ENCODE results near the gene PRMT3. TPM values are rescaled to one million over a fixed set of nuclear protein-coding genes. Genes with fewer than 3 reads are reported as not detected.
"Not testable (repeated sequence)": the region's sequence is repeated elsewhere in the genome, so short reads cannot be mapped to it uniquely, and the experiment has no call there.

PRMT3 gene
- total RNA-seq, 2 donors from 2014 or later = 10.1 to 12.2 TPM

- H3K27me3 Mint-ChIP-seq = no peaks in the 10 kb centered on the region
- H3K4me3 Mint-ChIP-seq = no peak overlapping the region
- no peaks in the 10 kb centered on the region for H3K9me3 ChIP-seq (ENCODE audit: control insufficient read depth, low read length, poor library complexity, severe bottlenecking)
- peaks cover 2% of the 10 kb centered on the region for H3K36me3 Mint-ChIP-seq (ENCODE audit: low read depth)
- peaks cover 6% of the 10 kb centered on the region for H3K4me1 Mint-ChIP-seq
- no peak for ATAC-seq
- DNase-seq = no peak
- no peak overlapping the region for H3K27ac Mint-ChIP-seq
Measured at GRCh38 chr11:20451568-20451967, 64.1 kb downstream of the PRMT3 start.

DNA sequence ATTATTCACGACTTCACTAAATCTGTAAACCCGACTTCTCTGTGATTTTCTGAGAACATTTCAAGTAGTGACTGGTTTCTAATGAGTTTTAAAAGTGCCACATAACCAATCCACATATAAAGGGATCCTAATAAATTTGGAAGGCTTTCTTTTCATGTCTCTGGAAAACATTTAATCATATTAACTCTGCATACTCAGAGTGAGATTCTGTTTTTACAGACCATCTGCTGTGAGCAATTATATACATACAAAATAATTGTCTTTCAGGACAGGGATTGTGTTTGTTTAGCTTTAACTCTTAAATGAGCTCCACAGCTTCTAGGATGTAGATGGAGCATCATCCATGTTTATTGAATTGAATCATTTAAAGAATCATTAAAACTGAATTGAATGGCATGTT is 65.1 kb downstream of the PRMT3 start:
- Mint-ChIP-seq H3K27me3 (no peaks in the 10 kb centered on the region), H3K27ac (no peak overlapping the region), H3K4me3 (no peak overlapping the region), H3K36me3 (ENCODE audit: low read depth) (peaks cover 5% of the 10 kb centered on the region), H3K4me1 (peaks cover 6% of the 10 kb centered on the region)
- no peaks in the 10 kb centered on the region for H3K9me3 ChIP-seq (ENCODE audit: control insufficient read depth, low read length, poor library complexity, severe bottlenecking)
- ATAC-seq = no peak
- no peak for DNase-seq

DNA sequence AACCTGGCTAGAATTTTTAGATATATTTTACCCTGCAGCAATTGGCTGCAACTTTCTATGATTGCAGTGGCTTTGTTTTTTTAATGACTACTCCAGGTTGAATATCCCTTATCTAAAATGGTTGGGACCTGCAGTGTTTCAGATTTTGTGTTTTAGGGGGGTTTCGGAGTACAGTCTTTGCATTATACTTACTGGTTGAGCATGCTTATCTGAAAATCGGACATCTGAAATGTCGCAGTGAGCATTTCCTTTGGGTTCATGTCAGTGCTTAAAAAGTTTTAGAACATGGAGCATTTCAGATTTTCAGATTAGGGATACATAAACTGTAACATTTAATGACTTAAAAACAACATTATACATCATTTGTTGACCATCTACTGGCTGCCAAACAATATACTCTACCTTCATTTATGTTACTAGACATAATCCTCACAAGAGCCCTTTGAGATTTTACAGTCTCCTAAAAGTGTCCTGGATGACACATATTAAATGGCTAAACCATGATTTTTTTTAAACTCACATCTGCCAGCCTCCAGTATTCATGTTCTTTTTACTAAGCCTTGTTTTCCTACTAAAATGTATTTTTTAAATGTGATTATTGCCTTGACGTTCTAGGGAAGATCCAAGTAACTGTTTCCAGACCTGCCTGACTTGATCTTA is 66.3 kb downstream of the PRMT3 start:
- Mint-ChIP-seq H3K4me1 (peaks cover 8% of the 10 kb centered on the region), H3K36me3 (ENCODE audit: low read depth) (peaks cover 5% of the 10 kb centered on the region), H3K27me3 (no peaks in the 10 kb centered on the region), H3K27ac (no peak overlapping the region), H3K4me3 (no peak overlapping the region)
- ATAC-seq = no peak
- H3K9me3 ChIP-seq (ENCODE audit: control insufficient read depth, low read length, poor library complexity, severe bottlenecking) = no peaks in the 10 kb centered on the region
- DNase-seq = no peak

GRCh38 chr11:20457001-20457799 is 69.7 kb downstream of the PRMT3 start:
- ATAC-seq (no peak), DNase-seq (no peak)
- no peak overlapping the region for H3K27ac Mint-ChIP-seq
- H3K36me3 Mint-ChIP-seq (ENCODE audit: low read depth) = peaks cover 7% of the 10 kb centered on the region
- no peaks in the 10 kb centered on the region for H3K9me3 ChIP-seq (ENCODE audit: control insufficient read depth, low read length, poor library complexity, severe bottlenecking)
- H3K27me3 Mint-ChIP-seq = no peaks in the 10 kb centered on the region
- H3K4me3 Mint-ChIP-seq = no peak overlapping the region
- H3K4me1 Mint-ChIP-seq = peaks cover 14% of the 10 kb centered on the region

DNA sequence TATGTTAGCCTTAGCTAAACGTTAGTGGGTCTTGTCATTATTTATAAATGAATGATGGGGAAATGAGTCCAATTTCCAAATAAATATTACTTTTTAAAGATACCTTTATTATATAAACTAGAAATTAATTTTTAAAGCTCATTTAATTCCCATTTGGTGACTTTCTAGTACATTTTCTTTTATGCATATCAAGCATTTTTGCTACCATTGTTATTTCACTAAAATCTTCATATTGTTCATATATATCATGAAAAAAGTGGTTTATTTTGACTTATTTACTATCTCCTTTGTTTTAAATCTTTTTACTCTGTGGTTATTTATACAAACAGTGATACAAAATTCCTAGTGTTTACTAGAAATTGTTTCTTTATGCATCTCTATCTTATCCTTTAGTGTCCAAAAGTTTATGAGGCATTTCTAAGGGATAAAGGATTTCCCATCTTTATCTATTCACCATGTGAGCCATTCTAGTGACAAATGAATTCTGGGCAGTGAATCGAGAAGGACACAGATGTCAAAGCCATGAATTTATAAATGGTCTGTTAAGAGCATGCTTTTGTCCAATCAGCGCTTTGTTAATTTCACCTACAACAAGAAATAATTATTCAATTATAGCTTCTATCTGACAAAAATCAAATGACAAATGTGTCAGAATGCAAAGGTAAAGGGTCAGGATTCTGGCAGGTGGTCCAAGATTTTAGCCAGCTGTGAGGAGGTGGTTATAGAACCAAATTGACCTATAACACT is 70.6 kb downstream of the PRMT3 start:
- Mint-ChIP-seq H3K27ac (no peak overlapping the region), H3K4me1 (peaks cover 12% of the 10 kb centered on the region), H3K4me3 (no peak overlapping the region), H3K27me3 (no peaks in the 10 kb centered on the region), H3K36me3 (ENCODE audit: low read depth) (peaks cover 8% of the 10 kb centered on the region)
- ATAC-seq = no peak
- H3K9me3 ChIP-seq (ENCODE audit: control insufficient read depth, low read length, poor library complexity, severe bottlenecking) = no peaks in the 10 kb centered on the region
- DNase-seq = no peak

GRCh38 chr11:20458905-20459632 is 71.6 kb downstream of the PRMT3 start:
- Mint-ChIP-seq H3K4me1 (peaks cover 14% of the 10 kb centered on the region), H3K4me3 (no peak overlapping the region), H3K27me3 (no peaks in the 10 kb centered on the region), H3K27ac (no peak overlapping the region), H3K36me3 (ENCODE audit: low read depth) (peaks cover 10% of the 10 kb centered on the region)
- DNase-seq (no peak), ATAC-seq (no peak)
- H3K9me3 ChIP-seq (ENCODE audit: control insufficient read depth, low read length, poor library complexity, severe bottlenecking) = no peaks in the 10 kb centered on the region

GRCh38 chr11:20459865-20460264 is 72.3 kb downstream of the PRMT3 start:
- Mint-ChIP-seq H3K27me3 (no peaks in the 10 kb centered on the region), H3K4me3 (no peak overlapping the region), H3K36me3 (ENCODE audit: low read depth) (peaks cover 10% of the 10 kb centered on the region), H3K27ac (no peak overlapping the region), H3K4me1 (peaks cover 14% of the 10 kb centered on the region)
- DNase-seq (no peak), ATAC-seq (no peak)
- H3K9me3 ChIP-seq (ENCODE audit: control insufficient read depth, low read length, poor library complexity, severe bottlenecking) = no peaks in the 10 kb centered on the region

DNA sequence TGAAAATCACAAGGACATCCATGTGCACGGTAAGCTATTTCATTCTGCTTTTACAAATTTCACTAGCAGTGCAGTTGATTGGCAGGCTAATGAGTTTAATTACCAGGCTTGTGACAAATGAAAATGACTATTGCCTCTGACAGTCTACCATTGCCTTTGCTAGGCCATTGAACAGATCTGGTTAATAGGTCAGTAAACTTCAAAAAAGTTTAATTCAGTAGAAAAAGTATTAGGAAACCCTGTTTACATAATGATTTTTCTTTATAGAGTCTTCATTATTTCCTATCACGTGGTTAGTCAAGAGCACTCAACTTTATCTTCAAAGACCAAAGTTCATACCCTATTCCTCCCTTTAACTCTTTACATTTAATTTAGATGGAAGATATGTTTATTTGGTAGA is 77.0 kb downstream of the PRMT3 start:
- H3K27me3 Mint-ChIP-seq = no peaks in the 10 kb centered on the region
- no peak overlapping the region for H3K27ac Mint-ChIP-seq
- H3K9me3 ChIP-seq (ENCODE audit: control insufficient read depth, low read length, poor library complexity, severe bottlenecking) = no peaks in the 10 kb centered on the region
- no peak overlapping the region for H3K4me3 Mint-ChIP-seq
- peaks cover 7% of the 10 kb centered on the region for H3K36me3 Mint-ChIP-seq (ENCODE audit: low read depth)
- DNase-seq = no peak
- peaks cover 12% of the 10 kb centered on the region for H3K4me1 Mint-ChIP-seq
- no peak for ATAC-seq

DNA sequence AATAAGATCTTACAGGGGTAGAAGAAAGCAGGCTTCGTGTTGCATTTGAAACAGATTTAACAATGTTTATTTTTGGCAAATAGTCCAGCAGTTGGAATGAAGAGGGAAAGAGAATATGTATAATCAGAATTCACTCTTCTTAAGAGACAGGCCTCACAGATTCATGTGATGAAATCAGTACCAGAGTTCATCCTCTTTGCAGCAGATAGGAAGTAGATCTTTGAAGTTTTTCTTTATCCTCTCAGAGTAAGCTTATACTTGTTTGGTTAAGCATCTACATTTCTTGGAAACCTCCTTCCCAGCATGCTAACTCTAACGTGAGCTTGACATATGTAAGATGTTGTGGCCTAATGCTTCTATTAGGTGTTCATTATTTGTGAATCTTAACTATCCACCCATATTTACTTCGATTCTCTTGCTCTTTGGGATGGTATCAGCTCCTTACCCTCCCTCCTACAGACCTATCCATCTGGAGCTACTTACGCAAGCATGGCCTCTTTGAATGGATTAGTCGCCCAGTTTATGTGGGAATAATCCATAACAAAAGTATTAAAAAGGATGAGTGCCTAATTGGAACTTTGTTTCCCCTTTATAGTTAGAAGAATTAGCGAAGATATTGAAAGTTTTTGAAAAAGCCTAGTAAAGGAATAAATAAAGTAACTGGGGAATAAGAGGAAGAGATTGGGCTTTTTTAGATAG is 80.1 kb downstream of the PRMT3 start:
- H3K4me3 Mint-ChIP-seq = no peak overlapping the region
- no peak for DNase-seq
- peaks cover 12% of the 10 kb centered on the region for H3K4me1 Mint-ChIP-seq
- no peaks in the 10 kb centered on the region for H3K9me3 ChIP-seq (ENCODE audit: control insufficient read depth, low read length, poor library complexity, severe bottlenecking)
- H3K27me3 Mint-ChIP-seq = no peaks in the 10 kb centered on the region
- no peak for ATAC-seq
- no peak overlapping the region for H3K27ac Mint-ChIP-seq
- H3K36me3 Mint-ChIP-seq (ENCODE audit: low read depth) = peaks cover 6% of the 10 kb centered on the region

DNA sequence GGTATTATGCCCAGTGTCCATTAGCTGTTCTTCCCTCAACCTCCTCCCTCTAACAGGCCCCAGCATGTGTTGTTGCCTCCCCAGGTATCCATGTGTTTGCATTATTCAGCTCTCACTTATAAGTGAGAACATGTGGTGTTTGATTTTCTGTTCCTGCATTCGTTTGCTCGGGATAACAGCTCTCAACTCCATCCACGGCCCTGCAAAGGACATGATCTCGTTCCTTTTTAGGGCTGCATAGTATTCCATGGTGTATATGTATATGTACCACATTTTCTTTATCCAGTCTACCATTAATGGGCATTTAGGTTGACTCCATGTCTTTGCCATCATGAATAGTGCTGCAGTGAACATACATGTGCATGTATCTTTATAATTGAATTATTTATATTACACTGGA is 82.8 kb downstream of the PRMT3 start:
- Mint-ChIP-seq H3K4me1 (peaks cover 14% of the 10 kb centered on the region), H3K27me3 (no peaks in the 10 kb centered on the region), H3K36me3 (ENCODE audit: low read depth) (peaks cover 8% of the 10 kb centered on the region), H3K27ac (no peak overlapping the region), H3K4me3 (no peak overlapping the region)
- H3K9me3 ChIP-seq (ENCODE audit: control insufficient read depth, low read length, poor library complexity, severe bottlenecking) = peaks cover 2% of the 10 kb centered on the region
- no peak for DNase-seq
- no peak for ATAC-seq

GRCh38 chr11:20471929-20472328 is 84.4 kb downstream of the PRMT3 start:
- peaks cover 17% of the 10 kb centered on the region for H3K4me1 Mint-ChIP-seq
- H3K36me3 Mint-ChIP-seq (ENCODE audit: low read depth); H3K9me3 ChIP-seq (ENCODE audit: control insufficient read depth, low read length, poor library complexity, severe bottlenecking); H3K4me3 Mint-ChIP-seq; H3K27ac Mint-ChIP-seq; H3K27me3 Mint-ChIP-seq; DNase-seq; ATAC-seq: not testable (repeated sequence)

GRCh38 chr11:20474176-20474881 is 86.8 kb downstream of the PRMT3 start:
- Mint-ChIP-seq H3K27me3 (no peaks in the 10 kb centered on the region), H3K4me1 (peaks cover 21% of the 10 kb centered on the region), H3K4me3 (no peak overlapping the region), H3K27ac (no peak overlapping the region), H3K36me3 (ENCODE audit: low read depth) (peaks cover 8% of the 10 kb centered on the region)
- no peak for ATAC-seq
- H3K9me3 ChIP-seq (ENCODE audit: control insufficient read depth, low read length, poor library complexity, severe bottlenecking) = peaks cover 2% of the 10 kb centered on the region
- no peak for DNase-seq
